Uterus (tissue), 4 donors: Measurements from ENCODE around the gene CD3G. TPM values are rescaled to one million over a fixed set of nuclear protein-coding genes. Genes with fewer than 3 reads are reported as not detected.

ENCODE experiments used
- DNase-seq, 2 donors: peaks; one replicate each; pipeline ENCODE4 v3.0.0-alpha.2; 2019 to 2020
- H3K27ac ChIP-seq, 2 donors: fragments of 200-600 bp; sonication (generic); 1 replicate in 1 of 2; 2 replicates in 1 of 2; pipeline ENCODE4 v1.5.1; 2016 to 2018
- H3K27me3 ChIP-seq, 2 donors: fragments of 200-600 bp; sonication (generic); one replicate each; pipeline ENCODE4 v1.5.1; 2018 to 2019; ENCODE audit warnings: control low read depth in 1 of 2
- H3K36me3 ChIP-seq, 2 donors: fragments of 200-600 bp; sonication (generic); one replicate each; pipeline ENCODE4 v1.5.1; 2019; ENCODE audit warnings: control low read depth in 1 of 2
- H3K4me1 ChIP-seq, 2 donors: fragments of 200-600 bp; sonication (generic); one replicate each; pipeline ENCODE4 v1.5.1; 2018 to 2019; ENCODE audit warnings: control low read depth in 1 of 2
- H3K4me3 ChIP-seq, 2 donors: fragments of 200-600 bp; sonication (generic); 1 replicate in 1 of 2; 2 replicates in 1 of 2; pipeline ENCODE4 v1.5.1; 2018 to 2019; ENCODE audit warnings: mild to moderate bottlenecking in 1 of 2
- H3K9me3 ChIP-seq, 2 donors: fragments of 200-600 bp; sonication (generic); one replicate each; pipeline ENCODE4 v1.5.1; 2019; ENCODE audit warnings: control low read depth in 1 of 2
- CTCF ChIP-seq, 4 experiments: fragments of 200-600 bp in 2 of 4; fragments of 450-650 bp in 2 of 4; sonication (generic) in 2 of 4; IDR thresholded peaks; one replicate each; pipeline ENCODE4 v1.5.1; 2016 to 2019; ENCODE audit warnings: antibody characterized with exemption in 4 of 4, mild to moderate bottlenecking in 2 of 4, moderate library complexity in 1 of 4
- POLR2A ChIP-seq, 2 donors: fragments of 450-650 bp; IDR thresholded peaks; one replicate each; pipeline ENCODE4 v1.6.1; 2016; ENCODE audit warnings: antibody characterized with exemption in 2 of 2, mild to moderate bottlenecking in 1 of 2, moderate library complexity in 1 of 2
- intact Hi-C: fragments of 100-400 bp; cut with DNase I; formaldehyde crosslinking; loops from one replicate; pipeline ENCODE4 v1.15.1; 2023; ENCODE audit warnings: low total_unique reads
- total RNA-seq, 4 donors: library from RNA; depleted of rRNA in 3 of 4; stranded (reverse); fragments of >200 nt in 3 of 4; gene quantifications; one replicate each; pipeline versions ENCODE4 v1.1.0 to v1.2.4, GENCODE V29; 2014 to 2023
- donor health status: DM: yes; HTN: yes; CAD: no.

The CD3G gene
- total RNA-seq: 1 to 10 TPM in 1 of 4 donors, under 1 TPM in 1, not detected in 2; 0.34 to 6.2 TPM

- Histone ChIP-seq H3K4me3 (no peak within 1 kb of the TSS), H3K4me1 (no peaks in the 10 kb centered on the region), H3K36me3 (no peaks in the 10 kb centered on the region), H3K27ac (no peak within 1 kb of the TSS), H3K9me3 (no peaks in the 10 kb centered on the region), H3K27me3 (no peaks in the 10 kb centered on the region)
- no peak for TF ChIP-seq CTCF (IDR thresholded peaks at IDR 0.05)
- TF ChIP-seq POLR2A (IDR thresholded peaks at IDR 0.05): no peak
- no peak for DNase-seq
- intact Hi-C loops: no loop called here
These were observed at the start of gene CD3G for GRCh38 chr11:118343981-118344515. CD3G (plus strand) TSS chr11:118344344; CDS start chr11:118344424, 80 bp downstream.

- no peaks in the 10 kb centered on the region for H3K4me1 ChIP-seq
- TF ChIP-seq POLR2A (IDR thresholded peaks at IDR 0.05) (no peak), CTCF (IDR thresholded peaks at IDR 0.05) (no peak)
- H3K9me3 ChIP-seq: no peaks in the 10 kb centered on the region
- H3K36me3 ChIP-seq: no peaks in the 10 kb centered on the region
- DNase-seq: no peak
- intact Hi-C loops: no loop called here
- H3K27me3 ChIP-seq: no peaks in the 10 kb centered on the region
- H3K4me3 ChIP-seq: no peak overlapping the region
- H3K27ac ChIP-seq: no peak overlapping the region
These were observed 48.9 kb upstream of the CD3G start for GRCh38 chr11:118295199-118295598.

- TF ChIP-seq CTCF (IDR thresholded peaks at IDR 0.05) (peak in 1 of 4 experiments; percentile 33), POLR2A (IDR thresholded peaks at IDR 0.05) (no peak)
- intact Hi-C loops: no loop called here
- H3K4me1 ChIP-seq: no peaks in the 10 kb centered on the region
- no peak overlapping the region for H3K27ac ChIP-seq
- no peaks in the 10 kb centered on the region for H3K36me3 ChIP-seq
- DNase-seq: no peak
- no peaks in the 10 kb centered on the region for H3K27me3 ChIP-seq
- H3K4me3 ChIP-seq: no peak overlapping the region
- H3K9me3 ChIP-seq: no peaks in the 10 kb centered on the region
These were observed 48.2 kb upstream of the CD3G start for GRCh38 chr11:118295815-118296454.

- no peaks in the 10 kb centered on the region for H3K36me3 ChIP-seq
- no peaks in the 10 kb centered on the region for H3K27me3 ChIP-seq
- no peak overlapping the region for H3K27ac ChIP-seq
- TF ChIP-seq POLR2A (IDR thresholded peaks at IDR 0.05) (no peak), CTCF (IDR thresholded peaks at IDR 0.05) (no peak)
- DNase-seq: no peak
- no peak overlapping the region for H3K4me3 ChIP-seq
- no peaks in the 10 kb centered on the region for H3K4me1 ChIP-seq
- intact Hi-C loops: no loop called here
- no peaks in the 10 kb centered on the region for H3K9me3 ChIP-seq
These were observed 42.4 kb upstream of the CD3G start for GRCh38 chr11:118301600-118302195.

GRCh38 chr11:118304227-118304567 lies 39.9 kb upstream of the CD3G start:
- DNase-seq: no peak
- intact Hi-C loops: no loop called here
- H3K4me3 ChIP-seq: no peak overlapping the region
- TF ChIP-seq CTCF (IDR thresholded peaks at IDR 0.05): no peak
- no peak for TF ChIP-seq POLR2A (IDR thresholded peaks at IDR 0.05)
- H3K36me3 ChIP-seq: no peaks in the 10 kb centered on the region
- H3K27ac ChIP-seq: no peak overlapping the region
- H3K27me3 ChIP-seq: no peaks in the 10 kb centered on the region
- no peaks in the 10 kb centered on the region for H3K4me1 ChIP-seq
- H3K9me3 ChIP-seq: no peaks in the 10 kb centered on the region
